GM21367 (cell line): ENCODE data around the gene FOXK2.
"Not testable (repeated sequence)": the region's sequence is repeated elsewhere in the genome, so short reads cannot be mapped to it uniquely, and the experiment has no call there.

Source experiments
- ATAC-seq: cut with Tn5 transposase; IDR thresholded peaks from one replicate; pipeline ENCODE4 v1.9.1; 2021; ENCODE audit not compliant: unreplicated experiment

FOXK2 gene

DNA sequence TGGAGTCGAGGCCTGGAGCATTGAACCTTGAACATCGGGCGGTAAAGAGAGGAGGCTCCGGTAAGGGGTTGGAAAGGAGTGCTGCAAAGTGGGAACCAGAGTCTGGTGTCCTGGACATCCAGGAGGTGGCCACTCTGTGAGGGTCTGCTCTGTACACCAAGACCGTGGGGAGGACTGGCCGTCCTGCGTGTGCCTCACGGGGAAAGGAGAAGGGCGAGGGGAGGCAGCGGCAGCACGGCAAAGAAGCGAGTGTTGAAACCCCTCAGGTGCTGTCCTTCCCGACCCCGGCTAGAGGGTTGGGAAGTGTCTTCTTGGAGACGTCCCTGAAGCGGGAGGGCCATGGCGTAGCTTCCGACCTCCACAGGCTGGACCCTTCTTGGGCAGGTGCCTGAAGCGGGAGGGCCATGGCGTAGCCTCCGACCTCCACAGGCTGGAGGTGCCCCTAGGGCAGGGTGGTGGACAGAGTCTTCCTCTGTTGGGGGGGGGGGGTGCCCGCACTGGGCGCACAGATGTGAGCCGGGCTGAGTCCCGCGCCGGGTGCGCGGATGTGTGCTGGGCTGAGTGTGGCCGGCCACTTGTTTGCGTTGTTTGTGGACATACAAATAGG is 42.0 kb downstream of the FOXK2 start:
- no peak for ATAC-seq

DNA sequence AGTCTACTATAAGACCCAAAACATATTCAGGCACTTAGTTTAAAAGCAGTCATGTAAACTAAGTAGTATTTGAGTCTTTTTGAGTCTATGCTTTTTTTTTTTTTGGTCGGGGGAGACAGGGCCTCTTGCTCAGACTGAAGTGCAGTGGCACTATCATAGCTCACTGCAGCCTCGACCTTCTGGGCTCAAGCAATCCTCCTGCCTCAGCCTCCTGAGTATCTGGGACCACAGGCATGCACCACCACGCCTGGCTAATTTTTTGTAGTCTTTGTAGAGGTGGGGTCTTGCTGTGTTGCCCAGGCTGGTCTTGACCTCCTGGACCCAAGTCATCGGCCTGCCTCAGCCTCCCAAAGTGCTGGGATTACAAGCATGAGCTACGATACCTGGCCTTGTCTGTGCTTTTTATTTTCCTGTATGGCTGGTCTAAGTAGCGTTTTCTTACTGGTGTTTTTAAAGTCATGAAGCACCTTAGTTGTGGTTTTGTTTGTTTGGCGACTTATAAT is 43.2 kb downstream of the FOXK2 start:
- not testable (repeated sequence) for ATAC-seq

DNA sequence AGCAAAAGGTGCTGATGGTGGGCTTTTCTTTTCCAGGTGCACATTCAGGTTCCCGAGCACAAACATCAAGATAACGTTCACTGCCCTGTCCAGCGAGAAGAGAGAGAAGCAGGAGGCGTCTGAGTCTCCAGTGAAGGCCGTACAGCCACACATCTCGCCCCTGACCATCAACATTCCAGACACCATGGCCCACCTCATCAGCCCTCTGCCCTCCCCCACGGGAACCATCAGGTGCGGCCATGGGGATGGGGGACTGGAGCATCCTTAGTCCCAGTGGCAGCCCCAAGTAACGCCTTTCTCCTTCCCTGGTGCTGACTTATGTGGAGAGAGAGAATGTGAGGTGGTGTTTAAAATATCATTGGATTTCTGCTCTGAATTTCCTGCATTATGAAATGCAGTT is 43.8 kb downstream of the FOXK2 start:
- no peak for ATAC-seq

DNA sequence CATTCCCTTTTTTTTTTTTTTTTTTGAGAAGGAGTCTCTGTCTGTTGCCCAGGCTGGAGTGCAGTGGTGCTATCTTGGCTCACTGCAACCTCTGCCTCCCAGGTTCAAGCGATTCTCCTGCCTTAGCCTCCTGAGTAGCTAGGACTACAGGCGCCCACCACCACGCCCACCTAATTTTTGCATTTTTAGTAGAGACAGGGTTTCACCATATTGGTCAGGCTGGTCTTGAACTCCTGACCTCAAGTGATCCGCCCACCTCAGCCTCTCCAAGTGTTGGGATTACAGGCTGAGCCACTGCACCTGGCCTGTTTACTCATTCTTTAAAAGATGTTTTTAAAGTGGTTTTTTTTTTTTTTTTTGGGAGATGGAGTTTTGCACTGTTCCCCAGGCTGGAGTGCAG is 44.2 kb downstream of the FOXK2 start:
- not testable (repeated sequence) for ATAC-seq

DNA sequence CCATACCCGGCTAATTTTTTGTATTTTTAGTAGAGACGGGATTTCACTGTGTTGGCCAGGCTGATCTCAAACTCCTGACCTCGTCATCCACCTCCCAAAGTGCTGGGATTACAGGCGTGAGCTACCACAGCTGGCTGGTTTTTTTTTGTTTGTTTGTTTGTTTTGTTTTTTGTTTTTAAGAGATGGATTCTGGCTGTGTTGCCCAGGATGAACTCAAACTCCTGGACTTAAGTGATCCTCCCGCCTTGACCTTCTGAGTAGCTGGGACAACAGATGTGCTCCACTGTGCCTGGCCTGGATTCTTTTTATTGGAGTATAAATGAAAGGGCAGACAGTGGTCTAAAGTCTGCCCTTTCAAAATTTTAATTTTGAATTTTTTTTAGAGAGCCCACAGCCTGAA is 44.7 kb downstream of the FOXK2 start:
- no peak for ATAC-seq

DNA sequence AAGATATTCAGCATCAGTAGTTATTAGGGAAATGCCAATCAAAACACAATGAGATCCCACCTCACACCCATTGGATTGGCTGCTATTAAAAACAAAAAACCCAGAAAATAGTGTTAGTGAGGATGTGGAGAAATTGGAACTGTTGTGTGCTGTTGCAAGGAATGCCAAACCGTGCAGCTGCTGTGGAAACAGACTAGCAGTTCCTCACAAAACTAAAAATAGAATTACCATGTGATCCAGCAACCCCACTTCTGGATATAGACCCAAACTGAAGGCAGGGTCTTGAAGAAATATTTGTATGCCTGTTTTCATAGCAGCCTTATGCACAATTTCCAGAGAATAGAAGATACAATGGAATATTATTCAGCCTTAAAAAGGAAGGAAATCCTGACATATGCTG is 46.0 kb downstream of the FOXK2 start:
- ATAC-seq, result no peak

DNA sequence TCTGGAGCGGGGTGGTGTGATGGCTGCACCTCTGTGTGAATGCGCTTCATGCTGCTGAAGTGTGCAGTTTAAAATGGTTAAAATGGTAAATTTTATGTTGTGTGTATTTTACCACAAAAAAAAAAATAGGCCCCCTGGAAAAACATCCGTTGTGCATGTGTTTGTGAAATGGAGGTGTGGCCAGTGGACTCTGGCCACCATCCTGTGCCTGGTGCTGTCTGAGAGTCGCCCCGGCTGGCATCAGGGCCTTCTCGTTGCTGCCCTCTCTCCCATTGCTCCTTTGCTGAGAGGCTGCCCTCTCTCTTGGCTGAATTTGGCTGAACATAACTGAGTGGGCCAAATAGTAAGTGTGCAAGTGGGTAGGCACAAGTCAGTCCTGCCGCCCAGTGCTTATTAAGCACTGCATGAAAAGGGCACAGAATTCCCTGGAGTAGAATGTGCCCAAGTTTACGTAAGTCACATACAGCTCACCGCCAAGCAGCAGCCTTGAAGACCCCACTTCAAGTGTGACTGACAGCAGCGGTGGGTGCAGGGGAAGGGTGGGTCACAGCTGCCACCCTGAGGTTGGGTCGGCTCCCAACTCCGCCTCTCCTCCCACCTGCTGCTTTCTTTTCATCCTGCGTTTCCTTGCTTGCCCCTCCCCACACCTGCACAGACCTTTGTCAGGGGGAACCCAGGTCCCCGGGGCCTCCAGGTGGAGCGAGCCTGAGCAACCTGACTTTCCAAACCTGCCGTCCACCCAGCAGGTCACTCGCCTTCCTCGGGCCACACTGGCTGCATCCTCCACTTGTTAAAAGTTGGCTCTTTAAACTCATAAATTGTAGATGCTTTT is 46.8 kb downstream of the FOXK2 start:
- ATAC-seq, result no peak

DNA sequence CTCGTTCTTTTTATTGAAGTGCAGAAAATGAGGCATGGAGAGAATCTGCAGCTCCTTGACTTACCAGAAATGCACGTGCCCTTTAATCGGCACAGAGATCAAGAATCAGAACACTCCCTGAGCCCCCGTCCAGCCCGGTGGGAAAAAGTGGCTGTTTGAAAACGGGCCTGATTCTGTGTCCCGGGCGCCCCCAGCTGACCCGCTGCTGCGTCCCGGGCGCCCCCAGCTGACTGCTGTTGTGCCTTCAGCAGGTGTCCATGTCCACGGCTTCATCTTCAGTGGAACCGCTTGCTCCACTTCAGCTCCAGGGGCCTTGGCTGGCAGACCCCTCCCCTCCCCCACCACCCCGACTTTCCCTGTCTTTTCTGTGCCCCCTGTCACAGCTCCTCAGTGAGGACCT is 47.8 kb downstream of the FOXK2 start:
- no peak for ATAC-seq

DNA sequence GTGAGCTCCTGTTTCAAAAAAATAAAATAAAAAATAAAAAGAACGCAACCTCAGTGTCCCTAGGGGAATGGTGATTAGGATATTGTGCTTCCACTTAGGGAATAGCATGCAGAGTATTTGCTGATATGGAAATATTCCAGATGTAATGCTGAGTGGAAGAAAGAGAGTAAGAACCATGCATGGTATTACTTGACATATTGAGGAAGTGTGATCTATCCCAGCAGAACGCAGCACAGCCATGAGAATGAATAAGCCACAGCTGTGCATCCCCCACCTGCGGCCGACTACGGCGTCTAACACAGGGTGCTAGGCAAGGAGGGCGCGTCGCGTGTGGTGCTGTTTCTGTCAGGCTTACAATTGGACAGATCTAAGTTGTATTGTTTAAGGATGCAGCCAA is 49.5 kb downstream of the FOXK2 start:
- no peak for ATAC-seq

DNA sequence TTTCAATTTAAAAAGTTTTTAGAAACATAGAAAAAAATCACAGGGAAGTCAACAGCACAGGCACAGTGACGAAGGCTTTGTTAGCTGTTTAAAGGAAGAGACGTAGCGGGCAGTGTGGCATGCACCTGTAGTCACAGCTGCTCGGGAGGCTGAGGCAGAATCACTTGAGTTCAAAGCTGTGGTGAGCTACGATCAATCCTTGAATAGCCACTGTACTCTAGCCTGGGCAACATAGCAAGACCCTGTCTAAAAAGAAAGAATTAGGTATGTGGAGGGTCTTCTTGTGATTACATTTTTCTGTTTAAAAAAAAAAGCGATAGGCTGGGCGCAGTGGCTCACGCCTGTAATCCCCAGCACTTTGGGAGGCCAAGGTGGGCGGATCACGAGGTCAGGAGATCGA is 50.1 kb downstream of the FOXK2 start:
- ATAC-seq, result no peak

DNA sequence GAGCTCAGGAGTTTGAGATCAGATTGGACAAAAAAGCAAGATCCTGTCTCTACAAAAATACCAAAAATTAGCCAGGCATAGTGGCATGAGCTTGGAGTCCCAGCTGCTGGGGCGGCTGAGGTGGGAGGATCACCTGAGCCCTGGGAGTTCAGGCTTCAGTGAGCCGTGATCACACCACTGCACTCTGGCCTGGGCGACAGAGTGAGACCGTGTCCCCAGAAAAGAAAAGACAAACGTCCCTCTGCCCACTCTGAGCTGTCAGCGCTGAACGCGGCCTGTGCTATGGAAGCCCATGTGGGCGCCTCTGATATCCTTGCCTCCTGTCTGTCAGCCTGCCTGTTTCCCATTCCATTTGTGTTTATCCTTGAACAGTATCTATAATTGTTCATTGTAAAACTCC is 50.7 kb downstream of the FOXK2 start:
- no peak for ATAC-seq

DNA sequence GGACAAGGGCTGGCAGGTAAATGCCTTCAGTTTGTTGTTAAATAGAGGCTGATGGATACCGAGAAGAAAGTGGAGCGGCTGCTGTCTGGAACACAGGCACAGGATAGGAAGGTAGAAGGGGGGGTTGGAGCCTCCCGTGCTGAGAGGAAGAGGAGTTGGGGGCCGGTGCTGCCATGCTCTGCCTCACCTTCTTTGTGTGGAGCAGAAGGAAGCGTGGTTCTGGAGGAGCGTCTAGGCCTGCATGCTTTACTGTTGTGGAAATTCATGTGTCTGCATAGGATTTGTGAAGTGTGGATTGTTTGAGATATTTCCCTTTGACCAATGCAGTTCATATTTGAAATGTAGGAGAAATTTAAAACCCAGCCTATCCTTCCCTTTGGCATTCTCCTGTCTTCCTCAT is 52.3 kb downstream of the FOXK2 start:
- ATAC-seq, result no peak

DNA sequence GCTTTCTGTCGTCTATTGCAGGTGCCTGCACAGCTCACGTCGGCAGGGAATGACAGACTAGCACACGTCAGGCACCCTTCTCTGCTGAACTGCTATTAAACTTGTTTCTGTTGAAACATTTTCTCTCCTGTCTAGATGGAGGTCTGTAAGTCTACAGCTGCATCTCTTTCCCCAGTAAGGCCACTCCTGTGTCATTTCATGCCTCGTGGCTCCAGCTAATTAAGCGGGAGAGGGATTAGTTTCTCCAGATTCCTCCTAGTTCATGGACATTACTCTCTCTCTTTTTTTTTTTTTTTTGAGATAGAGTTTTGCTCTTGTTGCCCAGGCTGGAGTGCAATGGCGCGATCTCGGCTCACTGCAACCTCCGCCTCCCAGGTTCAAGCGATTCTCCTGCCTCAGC is 54.5 kb downstream of the FOXK2 start:
- ATAC-seq, result no peak

DNA sequence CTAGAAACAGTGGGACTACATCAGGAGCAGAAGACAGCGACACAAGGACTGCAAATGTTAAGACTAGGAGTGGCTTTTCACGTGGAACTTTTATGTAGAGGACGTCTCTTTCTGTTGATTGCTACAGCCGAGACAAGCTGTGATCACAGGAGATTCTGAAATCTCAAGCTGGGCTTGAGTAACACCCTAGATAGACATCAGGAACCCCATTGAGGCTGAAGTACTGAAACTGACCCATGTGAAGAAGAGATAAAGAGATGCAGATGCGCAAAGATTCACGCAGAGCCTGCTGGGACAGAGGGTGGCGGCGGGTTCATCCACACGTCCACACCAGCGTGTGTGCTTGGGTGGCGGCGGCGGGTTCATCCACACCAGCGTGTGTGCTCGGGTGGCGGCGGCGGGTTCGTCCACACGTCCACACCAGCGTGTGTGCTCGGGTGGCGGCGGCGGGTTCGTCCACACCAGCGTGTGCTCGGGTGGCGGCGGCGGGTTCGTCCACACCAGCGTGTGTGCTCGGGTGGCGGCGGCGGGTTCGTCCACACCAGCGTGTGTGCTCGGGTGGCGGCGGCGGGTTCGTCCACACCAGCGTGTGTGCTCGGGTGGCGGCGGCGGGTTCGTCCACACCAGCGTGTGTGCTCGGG is 56.2 kb downstream of the FOXK2 start:
- ATAC-seq, result not testable (repeated sequence)

DNA sequence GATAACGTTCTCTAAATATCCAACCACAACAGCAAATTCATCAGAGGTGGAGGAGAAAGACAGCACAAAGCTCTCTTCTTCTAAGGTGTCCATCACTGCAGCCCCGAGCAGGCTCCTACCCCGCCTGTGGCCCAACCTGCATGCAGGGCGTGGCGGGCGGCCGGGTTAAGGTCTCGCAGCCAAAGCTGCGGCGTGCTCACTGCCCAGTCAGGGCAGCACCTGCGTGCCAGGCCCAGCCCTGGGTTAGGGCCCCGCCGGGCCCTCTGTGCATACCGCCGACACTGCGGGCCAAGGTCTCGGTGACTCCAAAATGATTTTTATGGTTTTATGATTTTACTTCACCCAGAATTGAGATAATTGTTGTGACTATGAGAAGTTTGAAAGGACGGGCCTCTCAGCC is 57.8 kb downstream of the FOXK2 start:
- no peak for ATAC-seq

DNA sequence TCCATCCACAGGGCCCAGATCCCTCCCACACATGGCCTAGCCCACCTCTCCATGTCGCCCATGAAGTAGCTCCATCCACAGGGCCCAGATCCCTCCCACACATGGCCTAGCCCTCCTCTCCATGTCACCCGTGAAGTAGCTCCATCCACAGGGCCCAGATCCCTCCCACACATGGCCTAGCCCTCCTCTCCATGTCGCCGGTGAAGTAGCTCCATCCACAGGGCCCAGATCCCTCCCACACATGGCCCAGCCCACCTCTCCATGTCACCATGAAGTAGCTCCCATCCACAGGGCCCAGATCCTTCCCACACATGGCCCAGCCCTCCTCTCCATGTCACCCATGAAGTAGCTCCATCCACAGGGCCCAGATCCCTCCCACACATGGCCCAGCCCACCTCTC is 60.4 kb downstream of the FOXK2 start:
- ATAC-seq, result not testable (repeated sequence)

DNA sequence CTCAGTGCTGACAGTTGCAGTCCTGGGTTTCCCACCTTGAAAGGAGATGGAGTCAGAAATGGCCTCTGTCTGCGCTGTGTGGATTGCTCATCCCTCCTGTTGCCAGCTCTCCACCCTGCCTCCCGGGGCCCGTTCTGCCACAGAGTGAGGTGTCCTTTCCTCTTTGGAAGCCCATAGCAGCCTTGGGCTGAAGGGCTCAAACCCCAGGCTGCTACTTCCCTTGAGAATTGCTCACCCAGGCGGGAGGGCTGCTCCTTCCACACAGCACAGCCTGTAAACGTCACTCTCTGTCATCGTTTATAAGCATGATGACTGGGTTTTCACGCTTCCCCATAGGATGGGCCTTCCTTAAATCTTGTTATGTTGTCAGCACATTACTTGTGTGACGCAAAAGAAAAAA is 62.7 kb downstream of the FOXK2 start:
- ATAC-seq, result no peak

DNA sequence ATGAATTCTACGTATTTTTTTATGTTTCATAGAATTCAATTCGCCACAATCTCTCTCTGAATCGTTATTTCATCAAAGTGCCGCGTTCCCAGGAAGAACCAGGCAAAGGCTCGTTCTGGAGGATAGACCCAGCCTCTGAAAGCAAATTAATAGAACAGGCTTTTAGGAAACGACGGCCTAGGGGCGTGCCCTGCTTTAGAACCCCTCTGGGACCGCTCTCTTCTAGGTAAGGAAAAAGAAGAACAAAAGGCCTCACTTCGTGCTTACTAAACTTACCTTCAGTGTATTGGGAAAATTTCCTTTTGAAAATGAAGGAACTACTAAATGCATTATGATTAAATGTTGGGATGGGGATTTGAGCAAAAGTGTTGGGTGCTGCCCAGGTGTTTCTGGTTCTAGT is 63.2 kb downstream of the FOXK2 start:
- ATAC-seq, result no peak

DNA sequence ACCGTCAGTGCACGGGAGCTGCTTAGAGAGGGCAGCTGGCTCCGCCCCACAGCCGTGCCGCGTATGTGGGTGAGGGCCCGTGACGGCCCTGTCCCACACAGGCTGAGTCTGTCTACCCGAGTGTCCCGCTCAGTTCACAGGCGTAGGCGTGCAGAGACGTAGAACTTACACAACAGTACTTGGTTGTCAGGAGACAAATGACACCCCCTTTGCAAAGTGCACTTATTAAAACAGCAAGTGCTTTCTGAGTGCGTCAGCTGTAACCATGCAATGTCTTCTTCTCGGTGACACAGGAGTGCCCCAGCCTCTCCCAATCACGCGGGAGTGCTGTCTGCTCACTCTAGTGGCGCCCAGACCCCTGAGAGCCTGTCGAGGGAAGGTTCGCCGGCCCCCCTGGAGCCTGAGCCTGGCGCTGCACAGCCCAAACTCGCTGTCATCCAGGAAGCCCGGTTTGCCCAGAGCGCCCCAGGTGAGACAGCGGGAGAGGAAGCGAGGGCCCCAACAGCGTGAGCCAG is 64.2 kb downstream of the FOXK2 start:
- no peak for ATAC-seq

DNA sequence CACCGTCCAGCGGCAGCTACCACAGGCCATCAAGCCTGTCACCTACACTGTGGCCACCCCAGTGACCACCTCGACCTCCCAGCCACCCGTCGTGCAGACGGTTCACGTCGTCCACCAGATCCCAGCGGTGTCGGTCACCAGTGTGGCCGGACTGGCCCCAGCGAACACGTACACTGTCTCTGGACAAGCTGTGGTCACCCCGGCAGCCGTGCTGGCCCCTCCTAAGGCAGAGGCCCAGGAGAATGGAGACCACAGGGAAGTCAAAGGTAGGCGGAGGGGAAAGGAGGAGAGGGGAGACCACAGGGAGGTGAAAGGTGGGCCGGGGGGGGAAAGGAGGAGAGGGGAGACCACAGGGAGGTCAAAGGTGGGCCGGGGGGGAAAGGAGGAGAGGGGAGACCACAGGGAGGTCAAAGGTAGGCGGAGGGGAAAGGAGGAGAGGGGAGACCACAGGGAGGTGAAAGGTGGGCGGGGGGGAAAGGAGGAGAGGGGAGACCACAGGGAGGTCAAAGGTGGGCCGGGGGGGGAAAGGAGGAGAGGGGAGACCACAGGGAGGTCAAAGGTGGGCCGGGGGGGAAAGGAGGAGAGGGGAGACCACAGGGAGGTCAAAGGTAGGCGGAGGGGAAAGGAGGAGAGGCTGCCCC is 66.5 kb downstream of the FOXK2 start:
- not testable (repeated sequence) for ATAC-seq

DNA sequence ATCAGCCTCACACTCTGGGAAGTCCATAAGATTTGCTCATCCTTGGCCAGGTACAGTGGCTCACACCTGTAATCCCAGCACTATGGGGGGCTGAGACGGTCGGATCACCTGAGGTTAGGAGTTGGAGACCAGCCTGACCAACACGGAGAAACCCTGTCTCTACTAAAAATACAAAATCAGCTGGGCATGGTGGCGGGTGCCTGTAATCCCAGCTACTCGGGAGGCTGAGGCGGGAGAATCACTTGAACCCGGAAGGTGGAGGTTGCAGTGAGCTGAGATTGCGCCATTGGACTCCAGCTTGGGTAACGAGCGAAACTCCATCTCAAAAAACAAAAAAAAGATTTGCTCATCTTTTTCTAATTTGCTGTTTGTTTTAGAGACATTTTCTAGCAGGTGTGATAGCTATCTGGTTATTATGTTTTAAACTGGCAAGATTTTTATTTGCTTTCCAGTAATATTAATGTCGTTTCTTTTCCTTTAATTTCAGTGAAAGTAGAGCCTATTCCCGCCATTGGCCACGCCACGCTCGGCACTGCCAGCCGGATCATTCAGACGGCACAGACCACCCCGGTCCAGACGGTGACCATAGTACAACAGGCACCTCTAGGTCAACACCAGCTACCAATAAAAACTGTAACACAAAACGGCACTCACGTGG is 67.2 kb downstream of the FOXK2 start:
- ATAC-seq, result no peak
